ENCODE measurements around the gene ANKRD31. TPM values are rescaled to one million over a fixed set of nuclear protein-coding genes. Genes with fewer than 3 reads are reported as not detected.
"Not testable (repeated sequence)": the region's sequence is repeated elsewhere in the genome, so short reads cannot be mapped to it uniquely, and the experiment has no call there.

Gene ANKRD31
- total RNA-seq, 1 experiment from 2014 or later = 0.30 TPM

DNA sequence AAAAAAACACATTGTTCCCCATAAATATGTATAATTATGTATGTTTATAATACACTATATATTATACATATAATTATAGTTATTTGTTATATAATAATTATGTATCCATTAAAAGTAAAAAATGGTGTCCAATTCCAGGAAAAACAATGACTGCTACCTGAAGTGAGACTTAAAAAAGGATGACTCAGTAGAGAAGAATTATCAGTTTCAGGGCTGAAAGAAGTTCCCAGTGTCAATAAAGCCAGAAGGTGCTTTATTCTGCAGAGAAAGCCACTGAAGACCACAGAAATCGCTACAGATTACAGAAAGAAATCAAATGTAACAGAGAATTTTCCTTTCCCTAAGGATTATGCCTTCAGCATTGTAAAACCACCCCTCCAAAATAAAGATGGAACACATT, 50.9 kb downstream of the ANKRD31 start:
- Histone ChIP-seq H3K79me2 (ENCODE audit: insufficient read depth, low read length) (no peaks in the 10 kb centered on the region), H3K9ac (ENCODE audit: low read length) (no peak overlapping the region), H3K9me3 (ENCODE audit: control insufficient read depth in 1 of 2, insufficient read depth in 1 of 2, low read depth in 1 of 2, low read length in 2 of 2) (no peaks in the 10 kb centered on the region; a peak in 1 of 4 replicates), H2AFZ (ENCODE audit: low read depth, low read length, poor library complexity, severe bottlenecking) (no peak overlapping the region), H3K4me2 (ENCODE audit: low read length) (no peak overlapping the region), H3K36me3 (ENCODE audit: control insufficient read depth in 1 of 2, insufficient read depth in 2 of 2, low read length in 2 of 2) (no peaks in the 10 kb centered on the region), H3K27me3 (ENCODE audit: insufficient read depth, low read length) (no peaks in the 10 kb centered on the region), H3K4me1 (ENCODE audit: control insufficient read depth in 1 of 2, insufficient read depth in 2 of 2, low read length in 2 of 2) (no peaks in the 10 kb centered on the region), H4K20me1 (ENCODE audit: insufficient read depth) (no peaks in the 10 kb centered on the region), H3K4me3 (replicated peaks in 1 of 2; ENCODE audit: low read depth in 1 of 2, low read length in 2 of 2) (no peak overlapping the region), H3K9me2 (ENCODE audit: insufficient read depth) (no peaks in the 10 kb centered on the region), H3K27ac (ENCODE audit: low read depth, low read length) (no peak overlapping the region)
- CTCF ChIA-PET = no interaction called here
- intact Hi-C loops (cut with micrococcal nuclease) = no loop called here
- POLR2A ChIA-PET = no interaction called here
- TF ChIP-seq RAD21 (IDR thresholded peaks at IDR 0.05; ENCODE audit: low read depth) (no peak), ATF3 (IDR thresholded peaks at IDR 0.05) (no peak), POLR2AphosphoS5 (IDR thresholded peaks at IDR 0.05; ENCODE audit: low read depth, low read length) (no peak)
- TF ChIP-seq, protein P1, sequence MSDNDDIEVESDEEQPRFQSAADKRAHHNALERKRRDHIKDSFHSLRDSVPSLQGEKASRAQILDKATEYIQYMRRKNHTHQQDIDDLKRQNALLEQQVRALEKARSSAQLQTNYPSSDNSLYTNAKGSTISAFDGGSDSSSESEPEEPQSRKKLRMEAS (IDR thresholded peaks at IDR 0.05) = no peak
- DNase-seq (ENCODE audit: low read depth, low spot score) = no peak
- no peak for ATAC-seq
- no TSS peak for BruUV-seq (replicated peaks)
- RAD21 ChIA-PET (ENCODE audit: low non-redundant PET in 1 of 2, low total read pairs in 2 of 2, uncharacterized antibody in 2 of 2, unreplicated experiment in 2 of 2) = no interaction called here

DNA sequence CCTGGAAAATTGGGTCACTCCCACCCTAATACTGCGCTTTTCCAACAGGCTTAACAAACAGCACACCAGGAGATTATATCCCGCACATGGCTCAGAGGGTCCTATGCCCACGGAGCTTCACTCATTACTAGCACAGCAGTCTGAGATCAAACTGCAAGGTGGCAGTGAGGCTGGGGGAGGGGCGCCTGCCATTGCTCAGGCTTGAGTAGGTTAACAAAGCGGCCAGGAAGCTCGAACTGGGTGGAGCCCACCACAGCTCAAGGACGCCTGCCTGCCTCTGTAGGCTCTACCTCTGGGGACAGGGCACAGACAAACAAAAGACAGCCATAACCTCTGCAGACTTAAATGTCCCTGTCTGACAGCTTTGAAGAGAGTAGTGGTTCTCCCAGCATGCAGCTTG, 60.7 kb downstream of the ANKRD31 start:
- H3K9me2 ChIP-seq (ENCODE audit: insufficient read depth); H3K4me3 ChIP-seq (replicated peaks in 1 of 2; ENCODE audit: low read depth in 1 of 2, low read length in 2 of 2); DNase-seq (ENCODE audit: low read depth, low spot score); BruUV-seq (replicated peaks); H3K27me3 ChIP-seq (ENCODE audit: insufficient read depth, low read length); H3K79me2 ChIP-seq (ENCODE audit: insufficient read depth, low read length); H4K20me1 ChIP-seq (ENCODE audit: insufficient read depth); H3K27ac ChIP-seq (ENCODE audit: low read depth, low read length); RAD21 ChIA-PET (ENCODE audit: low non-redundant PET in 1 of 2, low total read pairs in 2 of 2, uncharacterized antibody in 2 of 2, unreplicated experiment in 2 of 2); H3K36me3 ChIP-seq (ENCODE audit: control insufficient read depth in 1 of 2, insufficient read depth in 2 of 2, low read length in 2 of 2); POLR2A ChIA-PET; H3K4me2 ChIP-seq (ENCODE audit: low read length); CTCF ChIA-PET; H2AFZ ChIP-seq (ENCODE audit: low read depth, low read length, poor library complexity, severe bottlenecking); H3K9ac ChIP-seq (ENCODE audit: low read length); H3K9me3 ChIP-seq (ENCODE audit: control insufficient read depth in 1 of 2, insufficient read depth in 1 of 2, low read depth in 1 of 2, low read length in 2 of 2); ATAC-seq; H3K4me1 ChIP-seq (ENCODE audit: control insufficient read depth in 1 of 2, insufficient read depth in 2 of 2, low read length in 2 of 2); intact Hi-C loops (cut with micrococcal nuclease): not testable (repeated sequence)

DNA sequence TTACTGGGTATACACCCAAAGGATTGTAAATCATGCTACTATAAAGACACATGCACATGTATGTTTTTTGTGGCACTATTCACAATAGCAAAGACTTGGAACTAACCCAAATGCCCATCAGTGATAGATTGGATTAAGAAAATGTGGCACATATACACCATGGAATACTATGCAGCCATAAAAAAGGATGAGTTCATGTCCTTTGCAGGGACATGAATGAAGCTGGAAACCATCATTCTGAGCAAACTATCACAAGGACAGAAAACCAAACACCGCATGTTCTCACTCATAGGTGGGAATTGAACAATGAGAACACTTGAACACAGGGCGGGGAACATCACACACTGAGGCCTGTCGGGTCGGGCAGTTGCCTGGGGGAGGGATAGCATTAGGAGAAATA, 61.8 kb downstream of the ANKRD31 start:
- H3K27ac ChIP-seq (ENCODE audit: low read depth, low read length); H3K79me2 ChIP-seq (ENCODE audit: insufficient read depth, low read length); BruUV-seq (replicated peaks); CTCF ChIA-PET; DNase-seq (ENCODE audit: low read depth, low spot score); H3K27me3 ChIP-seq (ENCODE audit: insufficient read depth, low read length); intact Hi-C loops (cut with micrococcal nuclease); H3K4me1 ChIP-seq (ENCODE audit: control insufficient read depth in 1 of 2, insufficient read depth in 2 of 2, low read length in 2 of 2); H3K9me3 ChIP-seq (ENCODE audit: control insufficient read depth in 1 of 2, insufficient read depth in 1 of 2, low read depth in 1 of 2, low read length in 2 of 2); H3K4me3 ChIP-seq (replicated peaks in 1 of 2; ENCODE audit: low read depth in 1 of 2, low read length in 2 of 2); H3K4me2 ChIP-seq (ENCODE audit: low read length); ATAC-seq; H3K9me2 ChIP-seq (ENCODE audit: insufficient read depth); H4K20me1 ChIP-seq (ENCODE audit: insufficient read depth); H2AFZ ChIP-seq (ENCODE audit: low read depth, low read length, poor library complexity, severe bottlenecking); H3K9ac ChIP-seq (ENCODE audit: low read length); H3K36me3 ChIP-seq (ENCODE audit: control insufficient read depth in 1 of 2, insufficient read depth in 2 of 2, low read length in 2 of 2); RAD21 ChIA-PET (ENCODE audit: low non-redundant PET in 1 of 2, low total read pairs in 2 of 2, uncharacterized antibody in 2 of 2, unreplicated experiment in 2 of 2); POLR2A ChIA-PET: not testable (repeated sequence)

Data from HCT116 (cell line).